Trophoblast cell (in vitro differentiated cells and primary cell): ENCODE data around the gene ODAD4.
A peak's percentile ranks its signal among the peaks of the same experiment; 100 is the strongest.

ENCODE experiments used
- DNase-seq, 2 donors: peaks; one replicate each; pipeline ENCODE4 v3.0.0-alpha.2; 2016
- H2AFZ ChIP-seq: 2 replicates; pipeline ENCODE4 v1.6.1; 2013; ENCODE audit warnings: low read length, moderate library complexity, mild to moderate bottlenecking; ENCODE audit not compliant: insufficient read depth, poor library complexity
- H2AK5ac ChIP-seq: 2 replicates; pipeline ENCODE4 v1.6.1; 2013; ENCODE audit warnings: mild to moderate bottlenecking, low read length
- H2BK120ac ChIP-seq: 2 replicates; pipeline ENCODE4 v1.6.1; 2013; ENCODE audit warnings: low read length, mild to moderate bottlenecking, moderate library complexity; ENCODE audit not compliant: insufficient read depth, poor library complexity
- H2BK12ac ChIP-seq: 2 replicates; pipeline ENCODE4 v1.6.1; 2013; ENCODE audit warnings: mild to moderate bottlenecking, low read length, moderate library complexity
- H2BK5ac ChIP-seq: 2 replicates; pipeline ENCODE4 v1.6.1; 2013; ENCODE audit warnings: low read length, low read depth, moderate library complexity, mild to moderate bottlenecking; ENCODE audit not compliant: poor library complexity
- H3K14ac ChIP-seq: 2 replicates; pipeline ENCODE4 v1.6.1; 2013; ENCODE audit warnings: mild to moderate bottlenecking, low read length
- H3K18ac ChIP-seq: 2 replicates; pipeline ENCODE4 v1.6.1; 2013; ENCODE audit warnings: mild to moderate bottlenecking, low read length
- H3K23ac ChIP-seq: 2 replicates; pipeline ENCODE4 v1.6.1; 2013; ENCODE audit warnings: low read length
- H3K27ac ChIP-seq: 2 replicates; pipeline ENCODE4 v1.5.1; 2013; ENCODE audit warnings: low read depth, mild to moderate bottlenecking, inconsistent platforms, low read length, moderate library complexity
- H3K27me3 ChIP-seq: 2 replicates; pipeline ENCODE4 v1.6.1; 2013; ENCODE audit warnings: inconsistent platforms, mild to moderate bottlenecking, low read length, moderate library complexity; ENCODE audit not compliant: insufficient read depth
- H3K36me3 ChIP-seq, 2 experiments: 1 replicate in 1 of 2; 2 replicates in 1 of 2; pipeline ENCODE4 v1.6.1; 2013; ENCODE audit warnings: low read length in 2 of 2, mild to moderate bottlenecking in 2 of 2, moderate library complexity in 1 of 2; ENCODE audit not compliant: insufficient read depth in 2 of 2, control insufficient read depth in 1 of 2
- H3K4ac ChIP-seq: 2 replicates; pipeline ENCODE4 v1.6.1; 2013; ENCODE audit warnings: low read depth, mild to moderate bottlenecking, low read length, moderate library complexity
- H3K4me1 ChIP-seq, 2 experiments: 1 replicate in 1 of 2; 2 replicates in 1 of 2; pipeline ENCODE4 v1.6.1; 2013; ENCODE audit warnings: low read length in 2 of 2, mild to moderate bottlenecking in 2 of 2, moderate library complexity in 1 of 2; ENCODE audit not compliant: insufficient read depth in 2 of 2, control insufficient read depth in 1 of 2
- H3K4me2 ChIP-seq: 2 replicates; pipeline ENCODE4 v1.6.1; 2013; ENCODE audit warnings: inconsistent platforms, mild to moderate bottlenecking, low read length, moderate library complexity
- H3K4me3 ChIP-seq: 2 replicates; pipeline ENCODE4 v1.5.1; 2013; ENCODE audit warnings: mild to moderate bottlenecking, low read depth, low read length, inconsistent platforms
- H3K79me1 ChIP-seq: one replicate; pipeline ENCODE4 v1.6.1; 2013; ENCODE audit warnings: low read length
- H3K79me2 ChIP-seq: 2 replicates; pipeline ENCODE4 v1.6.1; 2013; ENCODE audit warnings: low read length, mild to moderate bottlenecking; ENCODE audit not compliant: control insufficient read depth, insufficient read depth, poor library complexity
- H3K9ac ChIP-seq: 2 replicates; pipeline ENCODE4 v1.6.1; 2013; ENCODE audit warnings: mild to moderate bottlenecking, low read length
- H3K9me3 ChIP-seq: 2 replicates; pipeline ENCODE4 v1.6.1; 2013; ENCODE audit warnings: low read depth, mild to moderate bottlenecking, control low read depth, inconsistent platforms, low read length; ENCODE audit not compliant: insufficient read depth
- H4K12ac ChIP-seq: 2 replicates; pipeline ENCODE4 v1.6.1; 2013; ENCODE audit warnings: low read depth, mild to moderate bottlenecking, low read length, moderate library complexity
- H4K8ac ChIP-seq: 2 replicates; pipeline ENCODE4 v1.6.1; 2013; ENCODE audit warnings: low read depth, mild to moderate bottlenecking, low read length, moderate library complexity
- H4K91ac ChIP-seq: one replicate; pipeline ENCODE4 v1.6.1; 2013; ENCODE audit warnings: low read depth, mild to moderate bottlenecking, low read length, moderate library complexity
- WGBS: extraction: QIAGEN DNeasy Blood & Tissue Kit; methylation state at CpG from one replicate; pipeline ENCODE4 v1.1.7; 2013; ENCODE audit warnings: missing lambda C conversion rate; ENCODE audit not compliant: insufficient read length, insufficient coverage; ENCODE audit errors: extremely low coverage; 5-methylcytosine and 5-hydroxymethylcytosine counted together

The ODAD4 gene

GRCh38 chr17:41909088-41909487 is 21.3 kb upstream of the ODAD4 start:
- no peak overlapping the region for H4K8ac ChIP-seq
- H2BK12ac ChIP-seq: no peak overlapping the region
- H3K9ac ChIP-seq: no peak overlapping the region
- no peaks in the 10 kb centered on the region for H3K79me1 ChIP-seq
- no peak overlapping the region for H2AK5ac ChIP-seq
- H3K79me2 ChIP-seq: peaks cover 2% of the 10 kb centered on the region
- WGBS: no CpG with 5 or more reads among the region's 13 CpGs
- no peak overlapping the region for H3K4ac ChIP-seq
- peaks cover 85 to 94% of the 10 kb centered on the region in 2 experiments for H3K36me3 ChIP-seq
- no peak overlapping the region for H2AFZ ChIP-seq
- no peak overlapping the region for H4K12ac ChIP-seq
- H3K4me2 ChIP-seq: no peak overlapping the region
- H3K18ac ChIP-seq: no peak overlapping the region
- no peak overlapping the region for H4K91ac ChIP-seq
- H3K9me3 ChIP-seq: no peaks in the 10 kb centered on the region
- no peaks in the 10 kb centered on the region for H3K27me3 ChIP-seq
- no peak overlapping the region for H3K4me3 ChIP-seq
- peaks cover 1 to 5% of the 10 kb centered on the region in 2 experiments for H3K4me1 ChIP-seq
- no peak for DNase-seq
- H2BK120ac ChIP-seq: no peak overlapping the region
- no peak overlapping the region for H3K27ac ChIP-seq
- H3K14ac ChIP-seq: no peak overlapping the region
- H3K23ac ChIP-seq: no peak overlapping the region
- no peak overlapping the region for H2BK5ac ChIP-seq

DNA sequence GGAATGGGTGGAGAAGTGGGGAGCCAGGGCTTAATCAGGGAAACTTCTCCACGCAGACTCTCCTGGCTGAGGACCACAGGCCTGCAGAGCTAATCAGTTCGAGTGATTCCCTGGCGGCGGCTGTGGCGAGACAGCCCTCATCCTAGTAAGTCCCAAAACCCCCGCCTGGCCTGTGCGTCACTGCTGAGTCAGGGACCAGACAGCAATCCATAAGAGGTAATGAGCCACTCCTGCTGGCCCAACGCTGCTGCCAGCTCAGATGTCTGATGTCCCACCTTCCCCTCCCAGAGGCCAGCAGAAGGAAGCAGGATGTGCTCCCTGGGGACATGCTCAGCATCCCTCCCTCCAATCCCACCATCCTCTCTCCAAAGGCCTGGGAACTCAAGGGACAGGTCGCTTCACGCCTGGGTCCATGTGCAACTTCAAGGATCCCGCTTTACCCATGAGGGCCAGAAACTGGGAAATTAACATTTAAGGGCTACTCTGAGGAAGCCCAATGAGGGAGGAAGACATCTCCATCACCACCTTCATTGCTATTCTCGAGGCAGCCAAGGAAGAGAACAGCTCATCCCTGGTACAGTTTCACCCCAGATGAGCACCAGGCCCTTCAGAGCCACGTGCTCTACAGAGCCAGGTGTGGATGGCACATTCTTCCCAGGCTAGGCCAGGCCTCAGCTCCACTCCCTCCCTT is 19.6 kb upstream of the ODAD4 start:
- Histone ChIP-seq H3K27me3 (no peaks in the 10 kb centered on the region), H4K12ac (no peak overlapping the region), H3K4me3 (no peak overlapping the region), H3K27ac (no peak overlapping the region), H2BK5ac (no peak overlapping the region), H4K91ac (no peak overlapping the region), H2BK120ac (no peak overlapping the region), H3K79me2 (peaks cover 14% of the 10 kb centered on the region), H4K8ac (no peak overlapping the region), H3K79me1 (no peaks in the 10 kb centered on the region), H3K18ac (no peak overlapping the region), H3K9me3 (no peaks in the 10 kb centered on the region), H2BK12ac (no peak overlapping the region), H3K9ac (no peak overlapping the region), H3K4ac (no peak overlapping the region), H3K23ac (no peak overlapping the region), H2AFZ (no peak overlapping the region), H3K36me3 (peaks cover 71 to 81% of the 10 kb centered on the region in 2 experiments), H3K4me2 (no peak overlapping the region), H2AK5ac (no peak overlapping the region), H3K4me1 (peaks cover 16 to 21% of the 10 kb centered on the region in 2 experiments), H3K14ac (no peak overlapping the region)
- DNase-seq: peak; percentile 42 to 72
- WGBS: no CpG with 5 or more reads among the region's 13 CpGs

GRCh38 chr17:41912925-41913324 is 17.5 kb upstream of the ODAD4 start:
- H3K27me3 ChIP-seq: no peaks in the 10 kb centered on the region
- H3K79me1 ChIP-seq: peaks cover under 1% of the 10 kb centered on the region
- H2BK5ac ChIP-seq: no peak overlapping the region
- no peak overlapping the region for H4K8ac ChIP-seq
- peaks cover 54 to 61% of the 10 kb centered on the region in 2 experiments for H3K36me3 ChIP-seq
- no peak overlapping the region for H3K23ac ChIP-seq
- H3K18ac ChIP-seq: no peak overlapping the region
- DNase-seq: no peak
- H2AFZ ChIP-seq: no peak overlapping the region
- no peak overlapping the region for H3K4me3 ChIP-seq
- no peak overlapping the region for H3K4ac ChIP-seq
- H3K9me3 ChIP-seq: no peaks in the 10 kb centered on the region
- no peak overlapping the region for H2AK5ac ChIP-seq
- no peak overlapping the region for H4K12ac ChIP-seq
- no peak overlapping the region for H3K4me2 ChIP-seq
- H2BK120ac ChIP-seq: no peak overlapping the region
- no peak overlapping the region for H3K14ac ChIP-seq
- H3K79me2 ChIP-seq: peaks cover 23% of the 10 kb centered on the region
- no peak overlapping the region for H3K27ac ChIP-seq
- WGBS: no CpG with 5 or more reads among the region's 1 CpG
- H2BK12ac ChIP-seq: no peak overlapping the region
- H3K9ac ChIP-seq: no peak overlapping the region
- H3K4me1 ChIP-seq: peaks cover 16 to 30% of the 10 kb centered on the region in 2 experiments
- H4K91ac ChIP-seq: no peak overlapping the region

- H3K9ac ChIP-seq: no peak overlapping the region
- WGBS: no CpG with 5 or more reads among the region's 4 CpGs
- H2AK5ac ChIP-seq: no peak overlapping the region
- H3K4ac ChIP-seq: peak overlapping the region; percentile 76
- DNase-seq: no peak
- H3K23ac ChIP-seq: no peak overlapping the region
- no peak overlapping the region for H3K4me2 ChIP-seq
- H3K14ac ChIP-seq: no peak overlapping the region
- H2BK120ac ChIP-seq: no peak overlapping the region
- peaks cover 16 to 30% of the 10 kb centered on the region in 2 experiments for H3K4me1 ChIP-seq
- H3K4me3 ChIP-seq: no peak overlapping the region
- H3K36me3 ChIP-seq: peaks cover 45 to 54% of the 10 kb centered on the region in 2 experiments
- no peaks in the 10 kb centered on the region for H3K9me3 ChIP-seq
- no peak overlapping the region for H2BK5ac ChIP-seq
- no peak overlapping the region for H3K18ac ChIP-seq
- H4K8ac ChIP-seq: no peak overlapping the region
- H2BK12ac ChIP-seq: no peak overlapping the region
- H3K79me1 ChIP-seq: peaks cover 9% of the 10 kb centered on the region
- H3K27ac ChIP-seq: no peak overlapping the region
- H4K91ac ChIP-seq: no peak overlapping the region
- peaks cover 32% of the 10 kb centered on the region for H3K79me2 ChIP-seq
- H2AFZ ChIP-seq: no peak overlapping the region
- H4K12ac ChIP-seq: no peak overlapping the region
- no peaks in the 10 kb centered on the region for H3K27me3 ChIP-seq
Observed at GRCh38 chr17:41913798-41914197, 16.6 kb upstream of the ODAD4 start.
